SK-N-SH (cell line): ENCODE data around the gene SAT2. TPM values are rescaled to one million over a fixed set of nuclear protein-coding genes. Genes with fewer than 3 reads are reported as not detected.

Experiments
- CTCF ChIA-PET: fragments of 300-600, 350-600 bp; formaldehyde crosslinking; extraction: SDS; loops from one replicate; lab custom pipeline; 2021; lab: Yijun Ruan, JAX
- POLR2A ChIA-PET: fragments of 350-600 bp; sonication (Branson Sonifier 250); formaldehyde crosslinking; extraction: SDS; loops from one replicate; lab custom pipeline; 2020; ENCODE audit warnings: antibody characterized with exemption, inconsistent platforms; lab: Yijun Ruan, JAX
- DNase-seq: peaks from one replicate; pipeline ENCODE4 v3.0.0; 2012
- H2AFZ ChIP-seq: fragments of 200-600 bp; sonication (generic); 2 replicates; pipeline ENCODE4 v1.8.1; 2016; ENCODE audit warnings: antibody characterized with exemption, mild to moderate bottlenecking, low read depth
- H3F3A ChIP-seq: fragments of 200-600 bp; sonication (generic); replicated peaks from 2 replicates; pipeline ENCODE3; 2016; ENCODE audit warnings: antibody characterized with exemption, mild to moderate bottlenecking; ENCODE audit not compliant: insufficient read depth
- H3K27ac ChIP-seq, 2 experiments: fragments of 200-500 bp in 1 of 2; fragments of 200-600 bp in 1 of 2; sonication (Bioruptor generic) in 1 of 2; sonication (generic), shearing (Covaris generic) in 1 of 2; 2 replicates each; pipeline versions ENCODE4 v1.5.1 to v1.6.1; 2014 to 2016; ENCODE audit warnings: low read depth in 2 of 2, inconsistent platforms in 1 of 2, low read length in 1 of 2, mild to moderate bottlenecking in 1 of 2, mixed read lengths in 1 of 2
- H3K27me3 ChIP-seq: fragments of 200-600 bp; sonication (generic), shearing (Covaris generic); 2 replicates; pipeline ENCODE4 v1.6.1; 2016; ENCODE audit warnings: mixed run types; ENCODE audit not compliant: insufficient read depth
- H3K36me3 ChIP-seq, 2 experiments: fragments of 200-500 bp in 1 of 2; fragments of 200-600 bp in 1 of 2; sonication (Bioruptor generic) in 1 of 2; sonication (generic) in 1 of 2; replicated peaks in 1 of 2; 2 replicates each; pipeline versions ENCODE3 to v1.5.1; 2014 to 2016; ENCODE audit warnings: low read length in 1 of 2, mild to moderate bottlenecking in 1 of 2; ENCODE audit not compliant: insufficient read depth in 2 of 2, control insufficient read depth in 1 of 2
- H3K4me1 ChIP-seq, 2 experiments: fragments of 200-500 bp in 1 of 2; fragments of 200-600 bp in 1 of 2; sonication (Bioruptor generic) in 1 of 2; sonication (generic), shearing (Covaris generic) in 1 of 2; 2 replicates each; pipeline versions ENCODE4 v1.5.1 to v1.6.1; 2014 to 2016; ENCODE audit warnings: low read depth in 1 of 2, low read length in 1 of 2, mixed run types in 1 of 2; ENCODE audit not compliant: insufficient read depth in 2 of 2, control insufficient read depth in 1 of 2
- H3K4me2 ChIP-seq: fragments of 200-600 bp; sonication (generic), shearing (Covaris generic); 2 replicates; pipeline ENCODE4 v1.6.1; 2017; ENCODE audit warnings: mixed run types
- H3K4me3 ChIP-seq, 2 experiments: fragments of 200-500 bp in 1 of 2; fragments of 200-600 bp in 1 of 2; sonication (Bioruptor generic) in 1 of 2; sonication (generic), shearing (Covaris generic) in 1 of 2; 2 replicates each; pipeline versions ENCODE4 v1.5.1 to v1.8.1; 2014 to 2016; ENCODE audit warnings: low read depth in 2 of 2, inconsistent platforms in 1 of 2, low read length in 1 of 2, mild to moderate bottlenecking in 1 of 2, mixed read lengths in 1 of 2, moderate library complexity in 1 of 2
- H3K79me2 ChIP-seq: fragments of 200-600 bp; sonication (generic); 2 replicates; pipeline ENCODE4 v1.8.1; 2017; ENCODE audit warnings: mild to moderate bottlenecking; ENCODE audit not compliant: insufficient read depth
- H3K9ac ChIP-seq: fragments of 200-600 bp; sonication (generic); 2 replicates; pipeline ENCODE4 v1.6.1; 2017; ENCODE audit warnings: mixed run types
- H3K9me2 ChIP-seq: fragments of 200-600 bp; sonication (generic); 2 replicates; pipeline ENCODE4 v1.6.1; 2017; ENCODE audit warnings: mixed run types
- H3K9me3 ChIP-seq: fragments of 200-600 bp; sonication (generic); 2 replicates; pipeline ENCODE4 v1.6.1; 2017; ENCODE audit warnings: mixed run types, mild to moderate bottlenecking, moderate library complexity
- H4K20me1 ChIP-seq: fragments of 200-600 bp; sonication (generic); 2 replicates; pipeline ENCODE4 v1.6.1; 2017; ENCODE audit warnings: mild to moderate bottlenecking, mixed run types; ENCODE audit not compliant: insufficient read depth
- FOSL2 ChIP-seq: IDR thresholded peaks from 2 replicates; pipeline ENCODE4 v1.4.0; 2012; ENCODE audit warnings: low read depth, mild to moderate bottlenecking, moderate library complexity, borderline replicate concordance
- FOXJ3 ChIP-seq: sonication (generic); formaldehyde crosslinking; IDR thresholded peaks from 2 replicates; pipeline ENCODE4 v1.5.1; 2020; ENCODE audit warnings: mild to moderate bottlenecking, missing genetic modification reagents
- GABPA ChIP-seq: IDR thresholded peaks from 2 replicates; pipeline ENCODE4 v1.4.0; 2012; ENCODE audit warnings: low read depth, mild to moderate bottlenecking
- GATA2 ChIP-seq: sonication (generic); formaldehyde crosslinking; IDR thresholded peaks from 2 replicates; pipeline ENCODE4 v1.5.0; 2020; ENCODE audit warnings: mild to moderate bottlenecking, missing genetic modification reagents
- MEF2A ChIP-seq: IDR thresholded peaks from 2 replicates; pipeline ENCODE4 v1.4.0; 2012; ENCODE audit warnings: low read depth, borderline replicate concordance
- NFIC ChIP-seq: IDR thresholded peaks from 2 replicates; pipeline ENCODE4 v1.4.0; 2012; ENCODE audit warnings: borderline replicate concordance
- NRF1 ChIP-seq: IDR thresholded peaks from 2 replicates; pipeline ENCODE4 v1.6.1; 2012; ENCODE audit warnings: low read depth, mild to moderate bottlenecking, low read length
- POLR2AphosphoS5 ChIP-seq: IDR thresholded peaks from 2 replicates; pipeline ENCODE4 v1.6.1; 2012; ENCODE audit warnings: low read depth, low read length
- RAD21 ChIP-seq: IDR thresholded peaks from 2 replicates; pipeline ENCODE4 v1.6.1; 2012; ENCODE audit warnings: mild to moderate bottlenecking, low read length
- SIN3A ChIP-seq: IDR thresholded peaks from 2 replicates; pipeline ENCODE4 v1.6.1; 2012; ENCODE audit warnings: low read depth, mild to moderate bottlenecking, low read length, moderate library complexity, borderline replicate concordance
- SMC3 ChIP-seq: IDR thresholded peaks from 2 replicates; pipeline ENCODE4 v1.6.1; 2012; ENCODE audit warnings: low read depth, low read length, improper control_type of control experiment
- TAF1 ChIP-seq: IDR thresholded peaks from 2 replicates; pipeline ENCODE4 v1.6.1; 2012; ENCODE audit warnings: low read depth, mild to moderate bottlenecking, low read length, moderate library complexity, borderline replicate concordance
- TCF12 ChIP-seq: IDR thresholded peaks from 2 replicates; pipeline ENCODE4 v1.4.0; 2012
- YY1 ChIP-seq: IDR thresholded peaks from 2 replicates; pipeline ENCODE4 v1.4.0; 2012; ENCODE audit warnings: low read depth, mild to moderate bottlenecking
- WGBS: methylation state at CpG from one replicate; pipeline ENCODE4 v1.1.6; 2017; ENCODE audit warnings: low lambda C conversion rate; 5-methylcytosine and 5-hydroxymethylcytosine counted together
- polyA plus RNA-seq, 3 experiments: library from polyadenylated mRNA; depleted of rRNA; stranded (reverse); fragments of >200 nt; gene quantifications; 2 replicates each; pipeline ENCODE4 v1.2.3, GENCODE V29; 2012
- TF ChIP-seq, protein P1 (sequence below): IDR thresholded peaks from 2 replicates; pipeline ENCODE4 v1.6.1; 2012; ENCODE audit warnings: mild to moderate bottlenecking, low read depth, low read length, moderate library complexity
- TF ChIP-seq, protein P2 (sequence below): fragments of 150-350 bp; IDR thresholded peaks from 2 replicates; pipeline ENCODE4 v1.6.1; 2016; ENCODE audit warnings: mild to moderate bottlenecking, low read depth, low read length

SAT2 gene
- polyA plus RNA-seq, 1 of the 3 experiments (the other 2 are of a cell fraction) = 43.1 TPM

DNA sequence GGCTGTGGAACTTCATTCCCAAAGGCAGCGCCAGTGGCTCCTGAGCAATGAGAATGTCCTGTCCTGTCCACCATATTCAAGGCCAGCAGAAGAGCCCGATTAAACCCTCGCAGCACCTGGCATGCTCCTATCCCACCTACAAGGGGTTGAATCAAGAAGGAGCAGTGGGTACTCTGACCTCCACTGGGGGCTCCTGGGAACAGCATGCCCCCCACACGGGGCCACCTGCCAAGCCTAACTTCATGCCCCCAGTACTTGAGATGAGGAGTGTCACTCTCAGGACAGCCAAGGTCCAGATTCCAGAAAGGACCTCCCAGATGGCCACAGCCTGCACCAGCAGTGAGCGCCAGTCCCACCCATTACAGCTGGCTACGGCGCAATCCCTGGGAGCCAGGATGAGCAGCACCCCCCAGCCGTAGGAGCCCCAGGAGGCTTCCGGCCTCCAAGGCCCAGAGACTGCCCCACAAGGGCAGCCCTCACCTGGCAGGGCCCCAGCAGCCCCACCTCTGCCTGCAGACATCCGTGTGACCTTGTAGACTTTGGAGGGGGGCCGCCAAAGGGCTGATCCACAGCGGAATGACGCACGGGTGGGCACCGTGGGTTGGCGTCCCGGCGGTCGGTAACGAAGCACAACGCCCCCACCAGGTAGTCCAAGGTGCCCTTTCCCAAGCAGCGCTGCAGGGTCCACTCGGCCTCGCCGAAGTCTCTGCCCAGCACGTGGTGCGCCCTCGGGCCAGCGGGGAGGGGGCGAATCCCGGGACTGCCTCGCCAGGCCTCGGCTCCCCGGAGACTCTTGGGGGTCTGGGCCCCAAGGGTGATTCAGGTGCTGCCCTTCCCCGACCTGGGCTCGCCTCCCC lies 45.0 kb downstream of the SAT2 start:
- peak overlapping the region in 1 of 2 experiments; percentile 65; a peak in 1 of 4 replicates for H3K4me3 ChIP-seq
- H3K9me3 ChIP-seq = no peaks in the 10 kb centered on the region
- TF ChIP-seq MEF2A (no peak), FOSL2 (no peak), GABPA (no peak), SIN3A (no peak), TAF1 (no peak), RAD21 (no peak)
- TF ChIP-seq, protein P1, sequence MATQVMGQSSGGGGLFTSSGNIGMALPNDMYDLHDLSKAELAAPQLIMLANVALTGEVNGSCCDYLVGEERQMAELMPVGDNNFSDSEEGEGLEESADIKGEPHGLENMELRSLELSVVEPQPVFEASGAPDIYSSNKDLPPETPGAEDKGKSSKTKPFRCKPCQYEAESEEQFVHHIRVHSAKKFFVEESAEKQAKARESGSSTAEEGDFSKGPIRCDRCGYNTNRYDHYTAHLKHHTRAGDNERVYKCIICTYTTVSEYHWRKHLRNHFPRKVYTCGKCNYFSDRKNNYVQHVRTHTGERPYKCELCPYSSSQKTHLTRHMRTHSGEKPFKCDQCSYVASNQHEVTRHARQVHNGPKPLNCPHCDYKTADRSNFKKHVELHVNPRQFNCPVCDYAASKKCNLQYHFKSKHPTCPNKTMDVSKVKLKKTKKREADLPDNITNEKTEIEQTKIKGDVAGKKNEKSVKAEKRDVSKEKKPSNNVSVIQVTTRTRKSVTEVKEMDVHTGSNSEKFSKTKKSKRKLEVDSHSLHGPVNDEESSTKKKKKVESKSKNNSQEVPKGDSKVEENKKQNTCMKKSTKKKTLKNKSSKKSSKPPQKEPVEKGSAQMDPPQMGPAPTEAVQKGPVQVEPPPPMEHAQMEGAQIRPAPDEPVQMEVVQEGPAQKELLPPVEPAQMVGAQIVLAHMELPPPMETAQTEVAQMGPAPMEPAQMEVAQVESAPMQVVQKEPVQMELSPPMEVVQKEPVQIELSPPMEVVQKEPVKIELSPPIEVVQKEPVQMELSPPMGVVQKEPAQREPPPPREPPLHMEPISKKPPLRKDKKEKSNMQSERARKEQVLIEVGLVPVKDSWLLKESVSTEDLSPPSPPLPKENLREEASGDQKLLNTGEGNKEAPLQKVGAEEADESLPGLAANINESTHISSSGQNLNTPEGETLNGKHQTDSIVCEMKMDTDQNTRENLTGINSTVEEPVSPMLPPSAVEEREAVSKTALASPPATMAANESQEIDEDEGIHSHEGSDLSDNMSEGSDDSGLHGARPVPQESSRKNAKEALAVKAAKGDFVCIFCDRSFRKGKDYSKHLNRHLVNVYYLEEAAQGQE = no peak
- H3K27ac ChIP-seq = peak overlapping the region; percentile 97 to 98
- peak overlapping the region; percentile 87 for H3K4me2 ChIP-seq
- H3K4me1 ChIP-seq = peaks cover 22 to 24% of the 10 kb centered on the region in 2 experiments; a peak in 2 of 4 replicates
- no peak overlapping the region for H3K9ac ChIP-seq
- H2AFZ ChIP-seq = no peak overlapping the region
- peaks cover 15% of the 10 kb centered on the region for H4K20me1 ChIP-seq
- CTCF ChIA-PET = interaction anchor here (0.7 to 2.6 kb wide), 3 partner anchors 10 to 104 kb away, joined by 3 to 22 read pairs (median 12); partner anchors contain the start of genes SENP3 and TP53
- POLR2A ChIA-PET = interaction anchor here (1.4 to 2.7 kb wide), 4 partner anchors 9 to 122 kb away, joined by 4 to 37 read pairs (median 22); partner anchors contain the start of genes EFNB3, SAT2, TP53 and WRAP53
- H3K36me3 ChIP-seq = peaks cover 19 to 28% of the 10 kb centered on the region in 2 experiments
- DNase-seq = no peak
- no peaks in the 10 kb centered on the region for H3K9me2 ChIP-seq
- peaks cover 35% of the 10 kb centered on the region for H3F3A ChIP-seq
- no peaks in the 10 kb centered on the region for H3K27me3 ChIP-seq
- peaks cover 59% of the 10 kb centered on the region for H3K79me2 ChIP-seq
- WGBS = 90% methylated on average over 4 of the region's 36 CpGs

DNA sequence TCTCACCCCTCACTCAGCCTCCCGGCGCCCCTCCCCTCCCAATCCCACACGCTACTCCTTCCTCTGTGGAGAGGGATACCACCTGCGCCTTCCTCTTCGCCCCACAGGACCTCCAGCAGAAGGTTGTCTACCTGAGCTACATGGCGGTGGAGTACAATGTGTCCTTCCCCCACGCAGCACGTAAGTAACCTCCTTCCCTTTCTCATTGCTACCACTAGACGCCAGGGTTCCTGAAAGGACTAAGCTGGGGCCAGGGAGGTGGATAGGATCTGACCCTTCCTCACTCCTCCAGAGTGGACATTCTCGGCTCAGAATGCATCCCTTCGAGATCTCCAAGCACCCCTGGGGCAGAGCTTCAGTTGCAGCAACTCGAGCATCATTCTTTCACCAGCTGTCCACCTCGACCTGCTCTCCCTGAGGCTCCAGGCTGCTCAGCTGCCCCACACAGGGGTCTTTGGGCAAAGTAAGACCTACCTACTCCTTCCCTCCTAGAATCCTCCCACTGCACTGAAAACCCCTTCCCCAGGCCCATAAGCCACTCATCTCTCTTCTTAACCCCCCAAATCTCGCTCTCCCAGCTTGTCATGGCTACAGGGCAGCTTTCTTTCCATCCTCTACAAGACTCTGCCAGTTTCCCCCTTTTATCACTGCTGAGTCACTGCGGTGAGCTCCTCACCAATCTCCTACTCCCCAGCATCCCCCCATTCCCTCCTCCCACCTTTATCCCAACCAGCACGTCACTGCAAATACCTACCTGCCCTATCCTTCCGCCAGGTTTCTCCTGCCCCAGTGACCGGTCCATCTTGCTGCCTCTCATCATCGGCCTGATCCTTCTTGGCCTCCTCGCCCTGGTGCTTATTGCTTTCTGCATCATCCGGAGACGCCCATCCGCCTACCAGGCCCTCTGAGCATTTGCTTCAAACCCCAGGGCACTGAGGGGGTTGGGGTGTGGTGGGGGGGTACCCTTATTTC lies 46.7 kb downstream of the SAT2 start:
- DNase-seq = no peak
- 89% methylated on average over 23 of the region's 23 CpGs for WGBS
- H3F3A ChIP-seq = peaks cover 42% of the 10 kb centered on the region
- H3K27ac ChIP-seq = no peak overlapping the region
- peaks cover 31 to 35% of the 10 kb centered on the region in 2 experiments for H3K36me3 ChIP-seq
- no peak overlapping the region for H3K4me2 ChIP-seq
- H3K9me3 ChIP-seq = no peaks in the 10 kb centered on the region
- no peak overlapping the region for H2AFZ ChIP-seq
- H3K9ac ChIP-seq = no peak overlapping the region
- H3K4me1 ChIP-seq = peaks cover 22 to 24% of the 10 kb centered on the region in 2 experiments; a peak in 2 of 4 replicates
- H3K4me3 ChIP-seq = no peak overlapping the region
- H3K9me2 ChIP-seq = no peaks in the 10 kb centered on the region
- CTCF ChIA-PET = interaction anchor here (1.2 to 2.5 kb wide), 3 partner anchors 8 to 107 kb away, joined by 3 to 18 read pairs (median 10); partner anchors contain the start of genes FXR2, SOX15, TP53 and WRAP53
- no peaks in the 10 kb centered on the region for H3K27me3 ChIP-seq
- H4K20me1 ChIP-seq = peaks cover 33% of the 10 kb centered on the region
- peaks cover 72% of the 10 kb centered on the region for H3K79me2 ChIP-seq
- POLR2A ChIA-PET = interaction anchor here (0.9 to 2.4 kb wide), 3 partner anchors 8 to 106 kb away, joined by 3 to 5 read pairs (median 3); partner anchors contain the start of genes FXR2 and TP53
- no peak for TF ChIP-seq NFIC
- TF ChIP-seq, protein P2, sequence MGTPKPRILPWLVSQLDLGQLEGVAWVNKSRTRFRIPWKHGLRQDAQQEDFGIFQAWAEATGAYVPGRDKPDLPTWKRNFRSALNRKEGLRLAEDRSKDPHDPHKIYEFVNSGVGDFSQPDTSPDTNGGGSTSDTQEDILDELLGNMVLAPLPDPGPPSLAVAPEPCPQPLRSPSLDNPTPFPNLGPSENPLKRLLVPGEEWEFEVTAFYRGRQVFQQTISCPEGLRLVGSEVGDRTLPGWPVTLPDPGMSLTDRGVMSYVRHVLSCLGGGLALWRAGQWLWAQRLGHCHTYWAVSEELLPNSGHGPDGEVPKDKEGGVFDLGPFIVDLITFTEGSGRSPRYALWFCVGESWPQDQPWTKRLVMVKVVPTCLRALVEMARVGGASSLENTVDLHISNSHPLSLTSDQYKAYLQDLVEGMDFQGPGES = no peak
- TF ChIP-seq NRF1 = no peak
- TF ChIP-seq SMC3 = no peak
- no peak for TF ChIP-seq POLR2AphosphoS5
- TF ChIP-seq GATA2 (CRISPR knock-in tag) = no peak
- TF ChIP-seq FOXJ3 (CRISPR knock-in tag) = no peak
- no peak for TF ChIP-seq RAD21
- TF ChIP-seq YY1 = no peak
- TF ChIP-seq GABPA = no peak
- TF ChIP-seq TCF12 = no peak
